ENCODE measurements around the gene PSMD7.

PSMD7 gene

GRCh38 chr16:74296432-74297144 is at the start of gene PSMD7:
Gene PSMD7, plus strand, starts transcription at chr16:74296814. Its CDS starts 101 bp downstream, at chr16:74296915.
- DNase-seq = peak; percentile 66 to 82 (median 76)

DNA sequence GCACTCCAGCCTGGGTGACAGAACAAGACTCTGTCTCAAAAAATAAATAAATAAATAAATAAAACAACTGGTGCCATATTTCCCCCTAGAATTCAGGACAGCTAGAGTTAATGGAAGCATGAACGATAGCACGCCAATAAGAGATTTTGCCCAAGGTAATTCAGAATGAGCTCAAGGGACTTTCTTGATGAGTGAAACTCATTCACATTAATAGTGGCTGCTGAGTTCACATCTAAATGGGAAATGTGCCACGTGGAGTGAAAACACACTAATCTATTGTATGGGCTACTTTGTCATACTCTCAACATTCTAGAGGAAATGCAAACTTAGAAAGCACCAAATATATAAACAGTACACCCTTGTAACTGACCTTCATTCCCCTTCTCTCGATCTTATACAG is 47.4 kb upstream of the PSMD7 start:
- DNase-seq = no peak

GRCh38 chr16:74249846-74250245 is 46.8 kb upstream of the PSMD7 start:
- DNase-seq = no peak

- no peak for DNase-seq
Measured at GRCh38 chr16:74252329-74252728, 44.3 kb upstream of the PSMD7 start.

GRCh38 chr16:74253161-74253938 is 43.3 kb upstream of the PSMD7 start:
- DNase-seq = no peak

DNA sequence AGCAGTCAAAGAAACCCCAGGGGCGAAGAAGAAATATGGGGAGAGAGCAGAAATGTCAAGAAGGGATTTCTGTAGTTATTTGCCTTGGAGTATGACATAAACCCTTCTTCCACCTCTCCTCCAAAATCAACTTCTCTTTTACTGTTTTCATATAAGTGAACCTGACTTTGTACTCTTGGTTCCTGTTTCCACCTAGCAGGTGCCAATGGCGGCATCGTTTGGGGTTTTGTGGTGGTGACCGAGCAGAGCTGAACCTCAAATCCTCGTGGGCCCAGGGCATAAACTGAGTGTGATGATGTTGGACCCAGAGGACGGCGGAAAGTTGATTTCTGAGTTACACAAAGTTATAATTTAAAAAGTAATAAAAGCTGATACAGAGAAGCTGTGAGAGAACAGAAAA is 39.6 kb upstream of the PSMD7 start:
- DNase-seq = no peak

- DNase-seq = no peak
Measured at GRCh38 chr16:74261068-74261467, 35.5 kb upstream of the PSMD7 start.

DNA sequence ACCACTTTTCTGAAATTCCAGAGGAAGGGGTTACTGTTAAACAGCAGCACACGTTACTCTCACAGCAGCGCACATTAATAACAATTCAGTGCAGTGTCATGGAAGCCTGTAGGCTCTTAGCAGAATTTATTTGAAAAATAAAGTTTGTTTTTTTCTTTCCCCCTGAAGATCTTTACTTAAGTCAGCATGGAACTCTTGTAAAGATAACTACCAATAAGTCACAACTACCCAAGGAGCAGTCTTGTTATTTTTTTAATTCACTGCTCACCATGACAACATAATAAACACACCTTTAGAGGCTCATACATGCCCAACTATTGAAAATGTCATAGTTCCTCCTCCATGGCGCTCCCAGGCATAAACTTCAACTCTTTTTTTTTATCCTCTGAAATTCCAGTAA is 31.8 kb upstream of the PSMD7 start:
- DNase-seq = no peak

DNA sequence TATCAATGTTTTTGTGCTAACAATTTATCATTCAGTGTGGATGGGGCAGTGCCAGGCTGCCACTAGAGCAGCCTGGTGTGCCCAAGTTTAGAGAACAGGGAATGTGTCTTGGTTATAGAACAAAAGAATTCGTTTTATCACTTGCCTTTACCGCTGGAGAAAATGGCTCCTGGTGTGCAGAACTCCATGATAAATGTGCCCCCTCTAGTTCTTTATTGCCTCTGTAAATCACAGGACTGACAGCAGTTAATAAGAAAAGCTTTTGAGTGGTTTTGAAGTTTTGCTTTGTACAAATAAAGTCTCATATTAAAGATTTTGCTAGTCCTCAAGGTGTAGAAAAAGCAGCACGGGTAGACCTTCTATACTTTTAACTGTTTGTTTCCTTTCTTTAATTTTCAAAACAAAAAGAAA is 28.2 kb upstream of the PSMD7 start:
- DNase-seq = no peak

DNA sequence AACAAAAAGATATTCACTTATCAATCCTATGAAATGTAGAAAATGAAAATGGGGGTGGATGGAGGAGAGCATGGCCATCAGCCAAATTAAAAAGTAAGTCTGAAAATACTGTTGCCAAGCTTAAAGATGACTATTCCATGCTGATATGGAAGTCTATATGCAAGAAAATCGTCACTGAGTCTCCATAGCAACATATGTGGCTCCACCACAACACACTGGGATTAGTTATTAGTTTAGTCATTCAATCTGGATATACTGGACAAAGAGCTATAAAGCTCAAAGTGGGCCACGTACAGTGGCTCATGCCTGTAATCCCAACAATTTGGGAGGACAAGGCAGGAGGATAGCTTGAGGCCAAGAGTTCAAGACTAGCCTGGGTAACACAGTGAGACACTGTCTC is 24.7 kb upstream of the PSMD7 start:
- no peak for DNase-seq

GRCh38 chr16:74275031-74275636 is 21.5 kb upstream of the PSMD7 start:
- no peak for DNase-seq

- DNase-seq = no peak
Measured at GRCh38 chr16:74275711-74276110, 20.9 kb upstream of the PSMD7 start.

DNA sequence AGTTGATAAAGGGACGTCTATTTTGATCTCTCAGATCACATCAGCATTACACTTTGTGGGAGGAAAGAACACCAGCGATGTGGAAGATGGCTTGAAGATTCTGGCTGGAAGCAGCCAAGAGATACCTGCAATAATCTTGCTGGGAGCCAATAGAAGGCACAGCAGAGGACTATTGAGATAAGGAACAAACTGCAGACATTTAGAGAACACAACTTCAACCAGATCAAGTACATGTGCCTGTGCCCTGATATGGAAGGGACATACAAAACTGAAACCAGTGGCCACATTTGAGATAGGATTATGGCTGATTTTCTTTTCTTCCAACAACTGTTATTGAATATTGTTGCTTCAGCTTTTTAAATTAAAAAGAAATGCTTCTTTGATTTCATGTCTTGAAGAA is 18.6 kb upstream of the PSMD7 start:
- DNase-seq = no peak

GRCh38 chr16:74279266-74279665 is 17.3 kb upstream of the PSMD7 start:
- no peak for DNase-seq

- no peak for DNase-seq
Measured at GRCh38 chr16:74279805-74280204, 16.8 kb upstream of the PSMD7 start.

DNA sequence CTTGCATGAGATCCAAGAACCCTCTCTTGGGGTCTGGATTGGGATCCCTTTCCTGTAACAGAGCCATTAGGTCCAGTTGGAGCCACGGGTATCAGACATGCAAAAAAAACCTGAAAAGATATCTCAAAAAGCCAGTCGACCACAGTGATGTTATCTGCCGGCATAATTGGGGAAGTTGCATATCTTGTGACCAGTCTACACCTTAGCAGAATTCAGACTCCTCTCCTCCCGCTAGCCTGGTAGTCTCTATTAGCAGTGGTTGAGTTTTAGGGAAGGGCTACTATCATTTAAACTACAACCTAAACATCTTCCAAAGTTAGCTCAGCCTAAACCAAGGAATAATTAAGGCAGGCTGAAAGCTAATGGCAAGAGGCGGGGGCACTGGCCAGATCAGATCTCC is 16.2 kb upstream of the PSMD7 start:
- DNase-seq = no peak

- no peak for DNase-seq
Measured at GRCh38 chr16:74281300-74281699, 15.3 kb upstream of the PSMD7 start.

GRCh38 chr16:74283716-74284115 is 12.9 kb upstream of the PSMD7 start:
- DNase-seq = no peak

DNA sequence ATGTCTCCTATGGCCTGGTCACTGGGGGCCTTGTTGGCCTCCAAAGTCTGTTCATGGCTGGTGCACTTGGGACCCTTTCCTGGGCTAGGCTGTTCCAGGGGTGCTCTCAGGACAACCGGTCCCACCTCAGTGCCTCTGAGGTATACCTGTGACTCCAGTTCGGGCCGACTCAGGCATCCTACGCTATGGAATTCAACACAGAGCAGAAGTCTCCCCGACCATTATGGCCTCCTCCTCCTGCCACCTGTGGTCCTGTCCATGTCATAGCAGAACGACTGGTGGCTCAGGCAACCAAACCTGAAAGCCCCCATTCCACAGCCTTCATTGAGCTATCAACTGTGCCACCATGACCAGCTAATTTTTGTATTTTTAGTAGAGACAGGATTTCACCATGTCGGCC is 8.5 kb upstream of the PSMD7 start:
- DNase-seq = no peak

DNA sequence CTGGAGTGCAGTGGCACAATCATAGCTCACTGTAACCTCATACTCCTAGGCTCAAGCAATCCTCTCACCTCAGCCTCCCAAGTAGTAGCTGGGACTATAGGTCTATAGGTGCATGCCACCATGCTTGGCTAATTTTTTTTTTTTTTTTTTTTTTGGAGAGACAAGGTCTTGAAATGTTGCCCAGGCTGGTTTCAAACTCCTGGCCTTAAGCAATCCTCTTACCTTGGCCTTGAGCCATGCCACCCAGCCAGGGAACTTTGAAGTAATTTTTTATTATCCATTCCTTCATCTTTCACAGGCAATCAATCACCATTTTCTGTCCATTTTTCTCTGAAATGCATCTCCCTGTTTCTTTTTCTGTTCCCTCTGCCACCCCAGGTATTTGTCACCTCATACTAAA is 6.3 kb upstream of the PSMD7 start:
- DNase-seq = no peak

DNA sequence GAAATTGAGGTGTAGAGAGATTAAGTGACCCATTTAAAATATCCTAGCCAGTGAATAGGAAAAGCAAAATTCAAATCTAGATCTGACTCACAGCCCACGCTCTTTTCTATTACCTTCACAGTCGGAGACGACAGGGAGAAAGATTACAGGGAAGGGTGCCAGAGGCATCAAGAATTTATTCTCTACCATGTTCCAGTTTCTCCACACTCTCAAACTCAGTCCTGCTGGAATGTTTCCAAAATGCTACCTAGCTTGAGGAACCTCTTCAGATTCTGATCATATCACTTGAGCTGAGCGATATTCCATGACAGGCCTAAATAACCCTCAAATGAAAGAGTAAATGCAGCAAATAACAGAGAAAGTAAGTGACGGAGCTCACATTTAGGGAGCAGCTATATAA is 5.4 kb upstream of the PSMD7 start:
- no peak for DNase-seq

DNA sequence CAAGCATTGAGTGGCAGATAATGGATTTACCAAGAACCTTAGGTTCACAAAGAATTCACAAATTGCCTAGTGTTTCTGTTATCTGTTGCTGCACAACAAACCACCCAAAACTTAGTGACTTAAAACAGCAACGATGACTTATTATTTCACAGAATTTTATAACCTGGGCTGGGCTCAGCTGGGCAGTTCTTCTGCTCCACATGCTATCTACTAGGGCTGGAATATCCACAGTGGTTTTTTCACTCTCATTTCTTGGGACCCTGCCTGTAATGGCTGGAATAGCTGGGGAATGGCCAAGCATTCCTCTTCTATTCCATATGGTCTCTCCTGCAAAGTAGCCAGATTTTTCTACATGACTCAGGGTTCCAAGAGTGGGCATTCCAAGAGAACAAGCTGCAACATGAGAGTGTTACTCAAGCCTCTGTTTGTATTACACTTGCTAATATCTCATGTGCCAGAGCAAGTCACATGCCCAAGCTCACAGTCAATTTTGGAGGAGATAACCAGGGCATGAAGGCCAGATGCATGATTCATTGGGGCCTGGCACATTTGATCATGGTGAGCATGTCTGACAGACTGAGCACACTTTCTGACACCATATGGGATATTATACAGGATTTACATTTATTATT is 4.9 kb upstream of the PSMD7 start:
- DNase-seq = no peak

DNA sequence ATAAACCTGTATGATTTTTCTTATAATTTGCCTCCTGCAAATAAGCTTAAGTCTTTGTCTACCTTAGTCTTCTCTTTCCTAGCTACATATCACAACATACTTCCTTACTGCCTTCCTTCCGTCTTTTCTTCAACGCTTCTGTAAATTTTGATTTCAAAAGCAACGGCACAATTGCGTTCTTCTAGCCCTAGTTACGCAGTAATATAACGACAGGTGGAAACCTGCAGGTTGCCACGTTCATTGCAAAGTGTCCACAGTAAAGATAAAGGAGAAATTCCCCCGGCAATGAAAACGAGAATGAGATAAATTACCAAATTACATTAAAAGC is 546 bp upstream of the PSMD7 start:
- DNase-seq = no peak

GRCh38 chr16:74297145-74297665 is 591 bp downstream of the PSMD7 start:
- no peak for DNase-seq
